Activated T-cell treated with anti-CD3 and anti-CD28 coated beads, Interleukin-2, amount 50 U/mL, for 4 hours (primary cell): ENCODE measurements around the gene ACOT7. TPM values are rescaled to one million over a fixed set of nuclear protein-coding genes. Genes with fewer than 3 reads are reported as not detected.

ENCODE experiments used
- ATAC-seq, 2 donors: fragments of 200-7000 bp; cut with Tn5 transposase; one replicate each; pipeline ENCODE4 v1.10.0; 2021
- DNase-seq: peaks from one replicate; pipeline ENCODE4 v3.0.0-alpha.2; 2020
- H3K27me3 Mint-ChIP-seq: one replicate; pipeline ENCODE4 v1.8.0; 2021; ENCODE audit warnings: low read depth, mixed read lengths
- H3K36me3 Mint-ChIP-seq: one replicate; pipeline ENCODE4 v1.8.0; 2022; ENCODE audit warnings: mixed read lengths; ENCODE audit not compliant: insufficient read depth
- H3K4me1 Mint-ChIP-seq: one replicate; pipeline ENCODE4 v1.8.0; 2021; ENCODE audit warnings: low read depth, mixed read lengths
- H3K4me3 Mint-ChIP-seq: one replicate; pipeline ENCODE4 v1.8.0; 2021; ENCODE audit warnings: mild to moderate bottlenecking, moderate library complexity, mixed read lengths
- H3K9me3 Mint-ChIP-seq: one replicate; pipeline ENCODE4 v1.8.0; 2021; ENCODE audit warnings: mixed read lengths
- total RNA-seq, 3 donors: library from RNA; stranded (reverse); gene quantifications; one replicate each; pipeline ENCODE4 v1.2.1, GENCODE V29; 2021

Gene ACOT7
- total RNA-seq, 3 donors from 2014 or later: 92.8 to 112 (median 101) TPM

DNA sequence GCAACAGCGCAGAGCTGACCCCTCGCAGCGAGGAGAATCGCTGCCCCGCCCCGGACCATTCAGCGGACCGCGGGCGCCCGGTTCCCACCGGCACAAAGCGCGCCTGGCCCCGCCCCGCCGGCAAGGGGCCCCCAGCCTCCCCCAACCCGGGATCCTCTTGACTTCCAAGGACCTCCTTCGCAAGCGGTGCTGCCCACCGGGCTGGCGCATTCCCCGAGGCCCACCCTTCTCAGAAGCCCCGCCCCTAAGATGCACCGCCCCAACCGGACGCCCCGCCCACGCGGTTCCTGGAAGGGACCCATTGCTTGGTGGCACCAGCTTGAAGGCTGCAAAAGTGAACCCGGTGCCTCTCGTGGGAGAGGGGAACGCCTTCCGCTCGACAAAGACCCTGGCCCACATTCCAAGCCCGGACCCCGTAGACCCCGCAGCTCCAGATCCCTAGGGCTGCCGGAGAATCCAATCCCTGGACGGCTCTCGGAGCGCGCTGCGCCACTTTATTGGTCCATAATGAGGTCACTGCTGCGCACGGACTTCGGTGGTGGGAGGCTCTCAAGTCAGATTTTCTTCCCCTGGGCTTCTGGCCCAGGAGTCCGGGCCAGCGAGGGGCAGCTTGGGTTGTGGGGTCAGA lies 147.6 kb downstream of the ACOT7 start:
- H3K27me3 Mint-ChIP-seq: peaks cover 65% of the 10 kb centered on the region
- H3K36me3 Mint-ChIP-seq: no peaks in the 10 kb centered on the region
- peaks cover 15% of the 10 kb centered on the region for H3K4me1 Mint-ChIP-seq
- no peak overlapping the region for H3K4me3 Mint-ChIP-seq
- no peaks in the 10 kb centered on the region for H3K9me3 Mint-ChIP-seq
- DNase-seq: peak; percentile 32
- no peak for ATAC-seq

- no peak overlapping the region for H3K4me3 Mint-ChIP-seq
- ATAC-seq: peak; percentile 77 to 79
Observed at GRCh38 chr1:6245086-6245868, 148.3 kb downstream of the ACOT7 start.

GRCh38 chr1:6244401-6245049 lies 149.0 kb downstream of the ACOT7 start:
- no peak overlapping the region for H3K4me3 Mint-ChIP-seq

More at GRCh38 chr1:6245086-6245868, 148.3 kb downstream of the ACOT7 start:
- peak; percentile 74 for DNase-seq
- H3K4me1 Mint-ChIP-seq: peaks cover 15% of the 10 kb centered on the region
- H3K9me3 Mint-ChIP-seq: no peaks in the 10 kb centered on the region
- H3K27me3 Mint-ChIP-seq: peaks cover 64% of the 10 kb centered on the region
- H3K36me3 Mint-ChIP-seq: no peaks in the 10 kb centered on the region

GRCh38 chr1:6243993-6244392 lies 149.6 kb downstream of the ACOT7 start, which contains the start of gene HES3:
HES3 (plus strand) TSS chr1:6244179; CDS start chr1:6244366, 187 bp downstream.
- ATAC-seq: no peak
- no peaks in the 10 kb centered on the region for H3K9me3 Mint-ChIP-seq
- no peak for DNase-seq
- peaks cover 12% of the 10 kb centered on the region for H3K4me1 Mint-ChIP-seq
- no peaks in the 10 kb centered on the region for H3K36me3 Mint-ChIP-seq
- H3K4me3 Mint-ChIP-seq: no peak within 1 kb of the TSS
- peaks cover 70% of the 10 kb centered on the region for H3K27me3 Mint-ChIP-seq

More at GRCh38 chr1:6244401-6245049, 149.0 kb downstream of the ACOT7 start:
- no peaks in the 10 kb centered on the region for H3K9me3 Mint-ChIP-seq
- H3K4me1 Mint-ChIP-seq: peaks cover 12% of the 10 kb centered on the region
- ATAC-seq (no peak), DNase-seq (no peak)
- H3K36me3 Mint-ChIP-seq: no peaks in the 10 kb centered on the region
- H3K27me3 Mint-ChIP-seq: peaks cover 66% of the 10 kb centered on the region

GRCh38 chr1:6243053-6243834 lies 150.3 kb downstream of the ACOT7 start:
- no peaks in the 10 kb centered on the region for H3K9me3 Mint-ChIP-seq
- peaks cover 68% of the 10 kb centered on the region for H3K27me3 Mint-ChIP-seq
- no peak for ATAC-seq
- H3K4me3 Mint-ChIP-seq: no peak overlapping the region
- no peaks in the 10 kb centered on the region for H3K36me3 Mint-ChIP-seq
- peaks cover 12% of the 10 kb centered on the region for H3K4me1 Mint-ChIP-seq
- DNase-seq: no peak

DNA sequence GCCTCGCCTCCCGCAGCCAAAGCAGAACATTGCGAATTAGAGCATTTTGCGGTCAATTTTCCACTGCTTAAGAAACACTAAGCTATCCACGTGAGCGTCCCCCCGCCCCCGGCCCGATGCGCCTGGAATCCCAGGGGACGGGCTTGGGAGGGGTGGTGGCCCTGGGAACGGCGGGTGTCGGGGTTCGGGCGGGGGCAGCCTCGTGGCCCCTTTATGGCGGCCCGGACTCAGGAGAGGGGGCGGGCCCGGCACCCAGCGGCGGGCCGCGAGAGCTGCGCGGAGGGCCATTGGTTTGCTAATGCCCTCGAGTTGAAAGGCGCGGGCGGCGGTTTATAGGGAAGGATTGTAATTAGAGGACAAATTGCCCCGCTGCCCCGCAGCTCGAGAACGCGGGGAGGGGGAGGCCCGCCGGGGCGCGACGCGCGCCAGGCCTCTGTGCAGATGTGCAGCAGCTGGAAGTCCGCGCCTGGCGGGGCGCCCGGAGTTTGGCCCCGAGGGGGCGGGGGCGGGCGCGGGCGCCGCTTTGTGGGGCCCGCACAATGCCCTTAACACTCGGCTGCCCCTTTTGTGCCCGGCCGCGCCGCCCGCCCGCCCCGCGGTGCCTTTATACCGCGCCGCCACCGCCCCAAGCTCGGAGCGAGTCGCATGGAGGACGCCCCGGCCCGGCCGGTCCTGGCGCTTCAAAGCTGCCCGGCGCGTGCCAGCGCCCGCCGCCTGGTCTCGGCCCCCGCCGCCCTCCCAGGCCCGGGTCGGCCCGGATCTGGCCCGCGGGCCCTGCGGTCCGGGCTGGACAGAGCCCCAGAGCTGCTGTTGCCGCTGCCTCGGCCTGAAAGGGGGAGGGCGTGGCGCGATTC lies 151.5 kb downstream of the ACOT7 start:
- no peaks in the 10 kb centered on the region for H3K36me3 Mint-ChIP-seq
- DNase-seq (no peak), ATAC-seq (no peak)
- H3K4me1 Mint-ChIP-seq: peaks cover 12% of the 10 kb centered on the region
- H3K4me3 Mint-ChIP-seq: no peak overlapping the region
- peaks cover 57% of the 10 kb centered on the region for H3K27me3 Mint-ChIP-seq
- no peaks in the 10 kb centered on the region for H3K9me3 Mint-ChIP-seq

- H3K27me3 Mint-ChIP-seq: peaks cover 49% of the 10 kb centered on the region
- peaks cover 6% of the 10 kb centered on the region for H3K4me1 Mint-ChIP-seq
- ATAC-seq (no peak), DNase-seq (no peak)
- H3K36me3 Mint-ChIP-seq: no peaks in the 10 kb centered on the region
- no peaks in the 10 kb centered on the region for H3K9me3 Mint-ChIP-seq
- peak overlapping the region; percentile 45 for H3K4me3 Mint-ChIP-seq
Observed at GRCh38 chr1:6241107-6241886, 152.3 kb downstream of the ACOT7 start.

GRCh38 chr1:6239950-6240768 lies 153.4 kb downstream of the ACOT7 start:
- no peaks in the 10 kb centered on the region for H3K9me3 Mint-ChIP-seq
- H3K4me1 Mint-ChIP-seq: peaks cover 7% of the 10 kb centered on the region
- no peaks in the 10 kb centered on the region for H3K36me3 Mint-ChIP-seq
- no peak overlapping the region for H3K4me3 Mint-ChIP-seq
- H3K27me3 Mint-ChIP-seq: peaks cover 45% of the 10 kb centered on the region
- ATAC-seq (no peak), DNase-seq (no peak)

GRCh38 chr1:6239213-6239752 lies 154.3 kb downstream of the ACOT7 start:
- no peak for ATAC-seq
- peaks cover 39% of the 10 kb centered on the region for H3K27me3 Mint-ChIP-seq
- H3K4me3 Mint-ChIP-seq: no peak overlapping the region
- H3K9me3 Mint-ChIP-seq: no peaks in the 10 kb centered on the region
- peaks cover 10% of the 10 kb centered on the region for H3K4me1 Mint-ChIP-seq
- DNase-seq: no peak
- H3K36me3 Mint-ChIP-seq: no peaks in the 10 kb centered on the region

GRCh38 chr1:6237093-6237492 lies 156.5 kb downstream of the ACOT7 start:
- Mint-ChIP-seq H3K9me3 (no peaks in the 10 kb centered on the region), H3K4me1 (peaks cover 19% of the 10 kb centered on the region), H3K4me3 (peak overlapping the region; percentile 45), H3K36me3 (peaks cover 10% of the 10 kb centered on the region), H3K27me3 (peaks cover 27% of the 10 kb centered on the region)
- ATAC-seq: no peak
- DNase-seq: no peak

DNA sequence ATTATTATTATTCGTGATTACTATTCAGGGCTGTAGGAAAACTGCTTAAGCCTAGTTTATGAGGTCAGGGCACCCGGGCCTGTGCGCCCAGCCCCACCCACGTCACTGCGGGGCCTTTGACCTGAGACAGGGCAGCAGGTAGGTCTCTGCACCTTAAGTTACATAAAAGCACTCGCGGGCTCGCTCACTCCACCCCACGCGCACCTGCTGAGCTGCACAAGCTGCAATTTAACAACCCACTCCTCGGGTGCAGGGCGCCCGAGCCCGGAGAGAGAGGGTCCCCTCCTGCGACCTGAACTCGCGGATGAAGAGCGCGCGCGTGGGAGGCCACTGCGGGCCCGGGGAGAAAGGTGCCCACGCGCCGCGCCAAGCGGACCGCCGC lies 158.3 kb downstream of the ACOT7 start:
- Mint-ChIP-seq H3K27me3 (peaks cover 14% of the 10 kb centered on the region), H3K9me3 (no peaks in the 10 kb centered on the region), H3K4me3 (peak overlapping the region; percentile 91), H3K36me3 (peaks cover 16% of the 10 kb centered on the region), H3K4me1 (peaks cover 15% of the 10 kb centered on the region)
- ATAC-seq (peak in 1 of 2 donors; percentile 35), DNase-seq (no peak)
